HCT116 (cell line): Measurements from ENCODE around the gene ABCE1.

ENCODE experiments used
- CBX3 ChIP-seq: IDR thresholded peaks from 2 replicates; pipeline ENCODE4 v1.6.1; 2012; ENCODE audit warnings: low read depth
- CEBPB ChIP-seq: IDR thresholded peaks from 2 replicates; pipeline ENCODE4 v1.6.1; 2012; ENCODE audit warnings: low read depth
- CTCF ChIP-seq, 3 experiments: fragments of 200-600 bp in 1 of 3; sonication (generic) in 1 of 3; IDR thresholded peaks in 2 of 3; conservative IDR thresholded peaks in 1 of 3; 2 replicates each; pipeline ENCODE4 v1.5.1; 2012 to 2017; ENCODE audit warnings: low read depth in 2 of 3, low read length in 2 of 3, antibody characterized with exemption in 1 of 3, borderline replicate concordance in 1 of 3, control low read depth in 1 of 3, mild to moderate bottlenecking in 1 of 3, mixed read lengths in 1 of 3, mixed run types in 1 of 3, moderate library complexity in 1 of 3; ENCODE audit not compliant: insufficient read depth in 1 of 3
- EZH2 ChIP-seq: fragments of 200-600 bp; sonication (generic); IDR thresholded peaks from 2 replicates; pipeline ENCODE4 v1.6.1; 2017; ENCODE audit warnings: antibody characterized with exemption, mixed run types
- EZH2phosphoT487 ChIP-seq: fragments of 200-600 bp; IDR thresholded peaks from 2 replicates; pipeline ENCODE4 v1.6.1; 2018; ENCODE audit warnings: antibody characterized with exemption, borderline replicate concordance
- MAX ChIP-seq: IDR thresholded peaks from 2 replicates; pipeline ENCODE4 v1.6.1; 2012
- POLR2A ChIP-seq: IDR thresholded peaks from 2 replicates; pipeline ENCODE4 v1.7.0; 2011; ENCODE audit warnings: borderline replicate concordance; ENCODE audit not compliant: insufficient read depth, insufficient read length; ENCODE audit errors: extremely low read depth
- POLR2AphosphoS5 ChIP-seq: IDR thresholded peaks from 2 replicates; pipeline ENCODE4 v1.6.1; 2011; ENCODE audit warnings: mild to moderate bottlenecking, low read depth, low read length, moderate library complexity
- SIN3A ChIP-seq: IDR thresholded peaks from 2 replicates; pipeline ENCODE4 v1.6.1; 2012; ENCODE audit warnings: low read depth
- SRF ChIP-seq: IDR thresholded peaks from 2 replicates; pipeline ENCODE4 v1.6.1; 2012; ENCODE audit warnings: low read depth
- TCF7L2 ChIP-seq: IDR thresholded peaks from 2 replicates; pipeline ENCODE4 v1.7.0; 2011; ENCODE audit warnings: borderline replicate concordance, inconsistent platforms; ENCODE audit not compliant: insufficient read depth, insufficient read length; ENCODE audit errors: extremely low read depth
- ZBTB33 ChIP-seq: IDR thresholded peaks from 2 replicates; pipeline ENCODE4 v1.6.1; 2011; ENCODE audit warnings: mild to moderate bottlenecking, low read length, moderate library complexity; ENCODE audit not compliant: insufficient replicate concordance; ENCODE audit errors: extremely low read depth
- ZNF274 ChIP-seq: fragments of 200-500 bp; sonication (Bioruptor generic); IDR thresholded peaks from 2 replicates; pipeline ENCODE4 v1.6.1; 2014; ENCODE audit warnings: mild to moderate bottlenecking, low read depth, low read length, inconsistent platforms

GRCh38 chr4:145171911-145172310 lies 73.8 kb downstream of the ABCE1 start:
- TF ChIP-seq POLR2A = no peak
- TF ChIP-seq ZNF274 = no peak
- no peak for TF ChIP-seq CTCF (IDR thresholded peaks at IDR 0.05 in 2 of 3, conservative IDR thresholded peaks at IDR 0.05 in 1 of 3; ENCODE audit: borderline replicate concordance in 1 of 3, insufficient read depth in 1 of 3, low read depth in 2 of 3, low read length in 2 of 3)
- no peak for TF ChIP-seq POLR2AphosphoS5
- no peak for TF ChIP-seq CBX3
- TF ChIP-seq CEBPB = no peak
- no peak for TF ChIP-seq EZH2
- TF ChIP-seq ZBTB33 = no peak
- TF ChIP-seq MAX = no peak
- TF ChIP-seq SRF = no peak
- no peak for TF ChIP-seq TCF7L2
- TF ChIP-seq EZH2phosphoT487 = no peak
- TF ChIP-seq SIN3A = no peak
